ENCODE results near the gene FOXN3. TPM values are rescaled to one million over a fixed set of nuclear protein-coding genes. Genes with fewer than 3 reads are reported as not detected.

Gene FOXN3
- polyA plus RNA-seq, 2 of the 4 experiments (the other 2 are of a cell fraction), result 6.0 to 6.4 TPM

GRCh38 chr14:89258728-89259273, 158.2 kb downstream of the FOXN3 start (continued):
- TF ChIP-seq BCL3 (IDR thresholded peaks at IDR 0.05) (no peak), HOXB5 (CRISPR knock-in tag; IDR thresholded peaks at IDR 0.05) (no peak), CEBPB (IDR thresholded peaks at IDR 0.05) (no peak), ATOH8 (CRISPR knock-in tag; IDR thresholded peaks at IDR 0.05; ENCODE audit: low read depth) (no peak)

- FAIRE-seq (no peak), DNase-seq (ENCODE audit: low read depth in 1 of 2, low spot score in 1 of 2) (no peak), ATAC-seq (no peak)
- no peak overlapping the region for H3K4me2 ChIP-seq
- WGBS (ENCODE audit: missing lambda C conversion rate), result 92% methylated on average over 1 of the region's 1 CpG
- ChIA-PET POLR2A (no interaction called here), CTCF (interaction anchor here (1.5 kb wide), 1 partner anchor 18 kb away, joined by 4 read pairs; no protein-coding TSS in a partner anchor)
- no peaks in the 10 kb centered on the region for H3K9me3 ChIP-seq
- H3K27ac ChIP-seq, result no peak overlapping the region
- no peak for TF ChIP-seq CBX2 (IDR thresholded peaks at IDR 0.05; ENCODE audit: borderline replicate concordance, low read depth)
- TF ChIP-seq HDAC2 (IDR thresholded peaks at IDR 0.05), result no peak
- TF ChIP-seq EHF (CRISPR knock-in tag; IDR thresholded peaks at IDR 0.05), result no peak
- no peak for TF ChIP-seq CBX8 (IDR thresholded peaks at IDR 0.05)
- no peak for TF ChIP-seq ESRRA (IDR thresholded peaks at IDR 0.05; ENCODE audit: borderline replicate concordance, low read length)
- TF ChIP-seq RAD21 (conservative IDR thresholded peaks at IDR 0.05 in 1 of 2, IDR thresholded peaks at IDR 0.05 in 1 of 2), result no peak
- TF ChIP-seq BCL3 (IDR thresholded peaks at IDR 0.05), result no peak
- TF ChIP-seq TP53 (CRISPR knock-in tag; IDR thresholded peaks at IDR 0.05), result no peak
- TF ChIP-seq GATA3 (IDR thresholded peaks at IDR 0.05; ENCODE audit: borderline replicate concordance), result no peak
- no peak for TF ChIP-seq USF2 (IDR thresholded peaks at IDR 0.05)
- no peak for TF ChIP-seq RNF2 (IDR thresholded peaks at IDR 0.05; ENCODE audit: borderline replicate concordance, low read depth)
- no peak for TF ChIP-seq CHD2 (IDR thresholded peaks at IDR 0.05; ENCODE audit: low read length, partially characterized antibody)
- TF ChIP-seq ZNF302 (CRISPR knock-in tag; IDR thresholded peaks at IDR 0.05), result no peak
- no peak for TF ChIP-seq E2F6 (IDR thresholded peaks at IDR 0.05; ENCODE audit: borderline replicate concordance, low read depth)
- H3K4me3 ChIP-seq, result no peak overlapping the region
- no peaks in the 10 kb centered on the region for H3K4me1 ChIP-seq
Observed at GRCh38 chr14:89256951-89257350, 160.1 kb downstream of the FOXN3 start.

- Histone ChIP-seq H3K9me3 (no peaks in the 10 kb centered on the region), H3K27ac (no peak overlapping the region), H3K4me1 (no peaks in the 10 kb centered on the region), H3K4me2 (no peak overlapping the region), H3K4me3 (no peak overlapping the region)
- WGBS (ENCODE audit: missing lambda C conversion rate), result 77% methylated on average over 8 of the region's 8 CpGs
- no peak for FAIRE-seq
- TF ChIP-seq ESRRA (IDR thresholded peaks at IDR 0.05; ENCODE audit: borderline replicate concordance, low read length), result no peak
- POLR2A ChIA-PET, result no interaction called here
- CTCF ChIA-PET, result interaction anchor here (1.5 kb wide), 1 partner anchor 19 kb away, joined by 4 read pairs; no protein-coding TSS in a partner anchor
- DNase-seq (ENCODE audit: low read depth in 1 of 2, low spot score in 1 of 2), result no peak
- no peak for ATAC-seq
Observed at GRCh38 chr14:89256283-89256682, 160.8 kb downstream of the FOXN3 start.
